ENCODE data around the gene C1orf21. TPM values are rescaled to one million over a fixed set of nuclear protein-coding genes. Genes with fewer than 3 reads are reported as not detected.

The C1orf21 gene
- total and polyA plus RNA-seq, 2 of the 4 experiments (the other 2 are of a cell fraction), result 6.4 to 9.9 TPM

GRCh38 chr1:184419350-184420161, 32.7 kb downstream of the C1orf21 start:
- peak overlapping the region; percentile 21; the same call in 1 of the 2 replicates for H3K4me2 ChIP-seq (ENCODE audit: low read depth, low read length)
- H2BK15ac ChIP-seq (ENCODE audit: low read depth, low read length), result no peak overlapping the region
- no TSS peak for BruUV-seq (replicated peaks)
- H3K14ac ChIP-seq (replicated peaks; ENCODE audit: low read depth, low read length), result no peak overlapping the region; the same call in 1 of the 2 replicates
- ChIA-PET CTCF (interaction anchor here (0.6 to 1.1 kb wide), 4 partner anchors 8 to 603 kb away, joined by 3 to 5 read pairs (median 3); no protein-coding TSS in a partner anchor), POLR2A (ENCODE audit: unreplicated experiment) (no interaction called here)
- peaks cover 6% of the 10 kb centered on the region for H3K4me1 ChIP-seq (ENCODE audit: control insufficient read depth, insufficient read depth, low read length)
- 86% methylated on average over 2 of the region's 5 CpGs; no CpG with 5 or more reads in 1 of the 2 experiments for WGBS, 2 experiments (ENCODE audit: extremely low coverage in 2 of 2, insufficient read length in 1 of 2)
- dilution Hi-C loops (cut with HindIII; ENCODE audit: low sequenced_read_pairs, unreplicated experiment), result no loop called here
- H3K79me1 ChIP-seq (ENCODE audit: low read depth in 1 of 2, low read length in 2 of 2), result peaks cover 8 to 12% of the 10 kb centered on the region in 2 experiments; a peak in 2 of 4 replicates
- ATAC-seq (ENCODE audit: low read depth) (peak; percentile 78), DNase-seq (peak; percentile 78)
- no peak overlapping the region for H2AFZ ChIP-seq (replicated peaks; ENCODE audit: low read length, poor library complexity)
- H4K20me1 ChIP-seq (ENCODE audit: insufficient read depth, low read length), result peaks cover 3% of the 10 kb centered on the region; the same call in 1 of the 2 replicates
- no peak overlapping the region for H4K91ac ChIP-seq (ENCODE audit: insufficient read depth, low read depth, low read length)
- no peak overlapping the region for H3K9ac ChIP-seq (ENCODE audit: low read depth, low read length)
- H2AK5ac ChIP-seq (ENCODE audit: low read depth, low read length), result peak overlapping the region; percentile 52; the same call in 1 of the 2 replicates
- H2AK9ac ChIP-seq (replicated peaks; ENCODE audit: low read depth, low read length, poor library complexity), result no peak overlapping the region
- H3K23ac ChIP-seq (ENCODE audit: low read depth, low read length), result no peak overlapping the region
- H3K4ac ChIP-seq (ENCODE audit: low read depth, low read length), result peak overlapping the region; percentile 1; the same call in 1 of the 2 replicates
- intact Hi-C loops (cut with micrococcal nuclease), result no loop called here
- in situ Hi-C loops (cut with MboI; ENCODE audit: low sequenced_read_pairs), result no loop called here
- H3K27ac ChIP-seq (ENCODE audit: insufficient read depth, low read length), result no peak overlapping the region; the same call in 1 of the 2 replicates
- H3K9me3 ChIP-seq (ENCODE audit: control insufficient read depth, insufficient read depth, low read length), result no peaks in the 10 kb centered on the region
- H3K18ac ChIP-seq (ENCODE audit: low read depth, low read length), result no peak overlapping the region; the same call in 1 of the 2 replicates
- H2BK20ac ChIP-seq (ENCODE audit: low read depth, low read length), result no peak overlapping the region
- peak overlapping the region; percentile 46 for H2BK5ac ChIP-seq (ENCODE audit: low read depth, low read length, poor library complexity, severe bottlenecking)
- no peak overlapping the region for H2BK120ac ChIP-seq (ENCODE audit: low read depth, low read length)
- peaks cover 4% of the 10 kb centered on the region; the same call in 1 of the 2 replicates for H3K9me1 ChIP-seq (ENCODE audit: insufficient read depth, low read length)
- H3K4me3 ChIP-seq (ENCODE audit: insufficient read depth, low read depth, low read length), result no peak overlapping the region
- no peak overlapping the region for H3K56ac ChIP-seq (ENCODE audit: extremely low read depth, insufficient read depth, low read length)
- no peaks in the 10 kb centered on the region for H3K27me3 ChIP-seq (ENCODE audit: control insufficient read depth, insufficient read depth, low read length)
- no peaks in the 10 kb centered on the region for H3K36me3 ChIP-seq (ENCODE audit: control insufficient read depth, insufficient read depth, low read length)
- peak overlapping the region in 1 of 2 experiments; percentile 2; a peak in 1 of 4 replicates for H4K8ac ChIP-seq (ENCODE audit: low read depth in 2 of 2, low read length in 2 of 2)
- no peak overlapping the region for H4K5ac ChIP-seq (ENCODE audit: low read depth, low read length)
- TF ChIP-seq CEBPB (IDR thresholded peaks at IDR 0.05; ENCODE audit: low read depth, low read length), result no peak; the same call in 1 of the 2 replicates
- no peak for TF ChIP-seq MAFK (IDR thresholded peaks at IDR 0.05; ENCODE audit: low read depth, low read length)
- TF ChIP-seq MAZ (IDR thresholded peaks at IDR 0.05; ENCODE audit: borderline replicate concordance, low read depth, low read length), result no peak
- TF ChIP-seq POLR2A (IDR thresholded peaks at IDR 0.05; ENCODE audit: low read depth, low read length), result no peak
- no peak for TF ChIP-seq USF2 (IDR thresholded peaks at IDR 0.05; ENCODE audit: low read depth, low read length)
- TF ChIP-seq SMC3 (IDR thresholded peaks at IDR 0.05; ENCODE audit: low read depth, low read length), result no peak
- no peak for TF ChIP-seq CTCF (conservative IDR thresholded peaks at IDR 0.05; ENCODE audit: low read depth, low read length)
- no peak for TF ChIP-seq NFE2L2 (IDR thresholded peaks at IDR 0.05; ENCODE audit: low read depth, low read length)
- no peak for TF ChIP-seq BHLHE40 (IDR thresholded peaks at IDR 0.05; ENCODE audit: low read depth, low read length)
- TF ChIP-seq RFX5 (IDR thresholded peaks at IDR 0.05; ENCODE audit: low read depth, low read length), result no peak
- no peak for TF ChIP-seq RCOR1 (IDR thresholded peaks at IDR 0.05; ENCODE audit: insufficient replicate concordance, low read length)
- no peak for TF ChIP-seq MXI1 (IDR thresholded peaks at IDR 0.05; ENCODE audit: borderline replicate concordance, low read depth, low read length)
- no peak for TF ChIP-seq ELK1 (IDR thresholded peaks at IDR 0.05; ENCODE audit: borderline replicate concordance, low read depth, low read length)
